ENCODE data around the gene ENOX2.

DNA sequence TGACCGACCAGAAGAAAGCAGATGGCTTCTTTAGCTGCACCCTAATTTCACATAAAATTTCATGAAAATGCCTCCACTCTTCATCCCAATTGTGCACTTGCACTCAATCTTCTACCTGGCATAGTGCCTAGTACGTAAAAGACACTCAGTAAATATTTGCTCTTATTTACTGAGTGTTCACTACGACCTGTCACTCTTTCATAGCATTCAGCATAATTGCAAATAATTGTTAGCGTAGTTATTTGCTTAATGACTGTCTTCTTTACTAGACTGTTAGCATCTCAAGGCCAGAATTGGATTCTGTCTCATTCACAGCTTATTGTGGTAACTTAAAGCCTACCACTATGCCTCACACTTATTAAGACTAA is 130.2 kb downstream of the ENOX2 start:
- TF ChIP-seq, protein P1, sequence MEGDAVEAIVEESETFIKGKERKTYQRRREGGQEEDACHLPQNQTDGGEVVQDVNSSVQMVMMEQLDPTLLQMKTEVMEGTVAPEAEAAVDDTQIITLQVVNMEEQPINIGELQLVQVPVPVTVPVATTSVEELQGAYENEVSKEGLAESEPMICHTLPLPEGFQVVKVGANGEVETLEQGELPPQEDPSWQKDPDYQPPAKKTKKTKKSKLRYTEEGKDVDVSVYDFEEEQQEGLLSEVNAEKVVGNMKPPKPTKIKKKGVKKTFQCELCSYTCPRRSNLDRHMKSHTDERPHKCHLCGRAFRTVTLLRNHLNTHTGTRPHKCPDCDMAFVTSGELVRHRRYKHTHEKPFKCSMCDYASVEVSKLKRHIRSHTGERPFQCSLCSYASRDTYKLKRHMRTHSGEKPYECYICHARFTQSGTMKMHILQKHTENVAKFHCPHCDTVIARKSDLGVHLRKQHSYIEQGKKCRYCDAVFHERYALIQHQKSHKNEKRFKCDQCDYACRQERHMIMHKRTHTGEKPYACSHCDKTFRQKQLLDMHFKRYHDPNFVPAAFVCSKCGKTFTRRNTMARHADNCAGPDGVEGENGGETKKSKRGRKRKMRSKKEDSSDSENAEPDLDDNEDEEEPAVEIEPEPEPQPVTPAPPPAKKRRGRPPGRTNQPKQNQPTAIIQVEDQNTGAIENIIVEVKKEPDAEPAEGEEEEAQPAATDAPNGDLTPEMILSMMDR (conservative IDR thresholded peaks at IDR 0.05) = no peak
- no peak for TF ChIP-seq EZH2 (IDR thresholded peaks at IDR 0.05; ENCODE audit: low read depth)

All from PC-9 (cell line).